A549 treated with dexamethasone at 1 μM for 4 hours (cell line): ENCODE results near the gene ACTR3C. TPM values are rescaled to one million over a fixed set of nuclear protein-coding genes. Genes with fewer than 3 reads are reported as not detected.

ENCODE experiments used
- total RNA-seq: library from RNA; stranded (reverse); fragments of 200-300 nt; extraction: Qiagen RNA extraction; gene quantifications from 5 replicates; pipeline ENCODE4 v1.2.3, GENCODE V29; 2022

Gene ACTR3C
- 0.02 to 0.26 TPM (median 0.14 TPM) in 3 of 5 replicates, not detected in the others for total RNA-seq

DNA sequence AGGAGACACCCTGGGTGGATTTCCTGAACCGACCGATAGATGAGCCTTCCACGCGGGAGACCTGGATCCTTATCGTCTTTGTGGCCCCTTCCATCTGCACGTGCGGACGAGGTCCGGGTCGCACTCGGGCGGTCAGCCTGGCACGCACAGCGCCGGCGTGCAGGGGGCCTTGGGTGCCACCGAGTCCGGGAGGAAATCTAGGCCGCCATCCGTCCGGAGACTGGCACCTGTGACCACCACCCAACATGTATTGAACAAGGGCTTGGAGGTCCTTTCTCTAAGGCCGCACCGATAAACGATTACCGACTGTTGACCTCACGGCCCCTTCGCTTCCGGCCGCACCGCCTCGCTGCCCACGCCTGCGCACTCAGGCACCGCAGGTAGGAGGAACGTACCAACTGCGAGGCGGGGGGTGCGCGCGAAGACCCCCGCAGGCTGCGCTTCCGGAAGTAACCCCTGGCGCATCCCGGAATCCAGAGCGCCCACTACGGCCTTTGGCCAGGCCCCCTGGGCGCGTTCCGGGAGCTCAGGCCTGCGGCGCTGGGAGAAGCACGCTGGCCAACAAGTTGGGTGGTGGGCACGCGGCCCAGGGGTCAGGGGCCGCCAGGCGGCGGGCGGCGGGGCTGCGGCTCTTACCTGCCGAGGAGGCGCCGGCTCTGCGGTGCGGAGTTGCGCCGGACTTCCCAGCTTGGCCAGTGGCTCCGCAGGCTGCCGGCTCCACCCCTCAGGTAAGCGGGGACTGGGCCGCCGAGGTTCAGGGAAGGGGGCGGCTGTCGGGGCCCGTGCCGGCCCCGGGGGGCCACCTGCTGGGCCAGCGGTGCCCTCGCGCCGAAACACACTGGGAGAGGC is at the start of gene ACTR3C, which contains the start of gene LRRC61:
Gene ACTR3C (minus strand): TSS at position 713 of the 849 bp plus-strand sequence. CDS start 28,249 bp downstream, outside the sequence.
Gene LRRC61 (plus strand): TSS at position 523 of the 849 bp plus-strand sequence. CDS start 13,507 bp downstream, outside the sequence.

DNA sequence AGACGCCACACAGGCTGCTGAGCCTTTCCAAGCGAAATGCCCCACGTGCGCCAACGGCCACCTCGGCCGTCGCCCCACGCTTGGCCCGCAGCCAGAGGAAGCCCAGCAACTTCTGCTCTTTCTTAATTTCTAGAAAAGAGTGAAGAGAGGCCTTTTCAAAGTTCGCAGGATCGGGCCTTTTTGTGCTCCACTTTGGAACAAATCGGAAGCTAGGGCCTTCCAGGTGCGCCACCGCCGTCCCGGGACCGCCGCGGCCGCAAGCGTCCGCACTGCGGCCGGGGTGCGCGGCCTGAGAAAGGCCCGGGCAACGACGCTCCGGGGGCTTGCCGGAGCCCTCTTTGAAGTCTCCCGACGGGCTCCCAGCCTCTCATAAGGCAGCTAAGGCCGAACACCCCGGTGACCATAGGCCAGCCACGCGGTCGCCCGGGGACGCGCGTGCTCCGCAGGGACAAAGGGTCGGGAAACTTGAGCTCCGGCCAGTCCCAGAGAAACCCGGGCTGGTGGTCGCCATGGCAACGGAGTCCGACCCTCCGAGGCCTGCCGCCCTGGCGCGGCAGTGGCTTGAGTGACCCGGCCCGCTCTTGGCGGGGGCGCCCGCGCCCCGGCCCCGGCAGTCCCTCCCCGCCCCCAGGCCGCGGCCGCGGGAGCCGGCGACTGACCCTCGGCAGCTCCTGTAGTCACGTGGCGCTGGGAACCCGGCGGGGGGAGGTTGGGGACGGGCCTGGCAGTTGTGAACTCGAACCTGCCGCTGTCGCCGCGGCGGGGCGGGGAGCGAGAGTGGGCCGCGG is 44.9 kb upstream of the ACTR3C start, which contains the start of gene REPIN1:
Gene REPIN1 (plus strand): TSS at position 727 of the 788 bp plus-strand sequence. CDS start 890 bp downstream, outside the sequence.

DNA sequence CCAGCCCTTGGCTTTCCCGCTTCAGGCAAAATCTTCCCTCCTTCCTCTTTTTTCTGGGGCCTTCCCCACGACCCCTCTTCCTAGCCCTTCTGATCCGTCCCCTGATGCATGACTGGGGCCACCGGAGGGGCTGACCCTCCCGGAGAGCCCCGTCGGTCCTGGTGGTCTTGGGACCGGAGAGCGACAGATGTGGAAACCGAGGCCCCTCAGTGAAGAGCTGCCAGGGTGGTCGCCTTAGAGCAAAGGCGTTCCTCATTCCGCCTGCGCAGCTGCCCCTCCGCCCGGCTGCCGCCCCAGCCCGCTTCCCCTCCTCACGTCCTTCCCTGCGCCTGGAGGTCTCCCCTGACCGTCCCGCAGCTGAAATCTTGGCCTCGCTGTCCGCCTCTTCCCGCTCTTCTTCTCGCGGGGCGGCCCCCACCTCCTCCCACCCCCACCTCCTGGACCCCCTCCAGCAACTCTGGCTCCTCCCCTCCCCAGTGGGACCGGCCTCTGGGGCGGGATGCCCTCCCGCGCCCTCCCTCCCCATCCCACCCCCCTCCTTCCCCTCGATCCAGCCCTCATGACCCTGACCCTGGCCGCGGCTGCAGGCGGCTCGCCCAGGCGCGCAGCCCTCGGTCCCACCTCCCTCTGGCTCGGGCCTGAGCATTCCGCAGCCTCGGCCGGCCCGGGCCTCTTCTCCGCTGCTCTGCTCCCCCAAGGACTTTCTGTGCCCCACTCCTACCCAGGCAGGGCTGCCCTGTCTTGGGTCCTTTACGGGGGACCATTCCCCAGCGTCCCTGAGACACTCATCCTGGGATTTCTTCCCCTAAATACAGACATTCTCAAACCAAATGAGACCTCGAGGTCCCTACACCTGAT is 18.1 kb upstream of the ACTR3C start, which contains the start of gene RARRES2:
Gene RARRES2 (minus strand): TSS at position 367 of the 858 bp plus-strand sequence. CDS start 1,020 bp downstream, outside the sequence.

Other genes with a start within 250 kb of the ACTR3C start
- 0.05 to 0.22 TPM (median 0.06 TPM) in 5 replicates for gene LRRC61, start 190 bp downstream of the ACTR3C start, total RNA-seq
- gene RARRES2, start 18.1 kb upstream of the ACTR3C start, total RNA-seq: 0.28 TPM in 1 of 5 replicates, not detected in the others
- 62.7 to 82.7 TPM (median 76.0 TPM) in 5 replicates for gene REPIN1, start 45.3 kb upstream of the ACTR3C start, total RNA-seq
- gene ZNF775, start 55.8 kb upstream of the ACTR3C start, total RNA-seq: 3.7 to 6.8 TPM (median 4.9 TPM) in 5 replicates
- gene GIMAP8, start 127.1 kb upstream of the ACTR3C start, total RNA-seq: not detected in 5 replicates
- gene GIMAP7, start 191.3 kb upstream of the ACTR3C start, total RNA-seq: not detected in 5 replicates
- not detected in 5 replicates for gene GIMAP4, start 243.8 kb upstream of the ACTR3C start, total RNA-seq